Measurements from ENCODE around the gene PCNX2.

PCNX2 gene

GRCh38 chr1:233261695-233262094 is 33.8 kb downstream of the PCNX2 start:
- Histone ChIP-seq H3K4me1 (ENCODE audit: control insufficient read depth in 1 of 2, insufficient read depth in 2 of 2, low read length in 2 of 2) (no peaks in the 10 kb centered on the region), H4K12ac (ENCODE audit: low read depth, low read length) (no peak overlapping the region), H3K23ac (ENCODE audit: low read length) (no peak overlapping the region), H3K79me1 (ENCODE audit: low read length) (no peaks in the 10 kb centered on the region), H3K36me3 (ENCODE audit: control insufficient read depth in 1 of 2, insufficient read depth in 2 of 2, low read length in 2 of 2) (no peaks in the 10 kb centered on the region), H3K9me3 (ENCODE audit: insufficient read depth, low read depth, low read length) (no peaks in the 10 kb centered on the region), H2BK120ac (ENCODE audit: insufficient read depth, low read length, poor library complexity) (no peak overlapping the region), H2AK5ac (ENCODE audit: low read length) (no peak overlapping the region), H4K8ac (ENCODE audit: low read depth, low read length) (no peak overlapping the region), H3K27ac (ENCODE audit: low read depth, low read length) (no peak overlapping the region), H3K4me3 (ENCODE audit: low read depth, low read length) (no peak overlapping the region), H3K9ac (ENCODE audit: low read length) (no peak overlapping the region), H3K18ac (ENCODE audit: low read length) (no peak overlapping the region), H3K4me2 (ENCODE audit: low read length) (no peak overlapping the region), H3K4ac (ENCODE audit: low read depth, low read length) (no peak overlapping the region), H3K79me2 (ENCODE audit: control insufficient read depth, insufficient read depth, low read length, poor library complexity) (no peaks in the 10 kb centered on the region), H4K91ac (ENCODE audit: low read depth, low read length) (no peak overlapping the region), H2BK5ac (ENCODE audit: low read depth, low read length, poor library complexity) (no peak overlapping the region), H2BK12ac (ENCODE audit: low read length) (no peak overlapping the region), H3K14ac (ENCODE audit: low read length) (no peak overlapping the region), H3K27me3 (ENCODE audit: insufficient read depth, low read length) (no peaks in the 10 kb centered on the region), H2AFZ (ENCODE audit: insufficient read depth, low read length, poor library complexity) (no peak overlapping the region)
- no peak for DNase-seq
- WGBS (ENCODE audit: extremely low coverage, insufficient coverage, insufficient read length), result no CpG with 5 or more reads among the region's 5 CpGs

- Histone ChIP-seq H4K91ac (ENCODE audit: low read depth, low read length) (no peak overlapping the region), H3K18ac (ENCODE audit: low read length) (no peak overlapping the region), H2BK120ac (ENCODE audit: insufficient read depth, low read length, poor library complexity) (no peak overlapping the region), H2AK5ac (ENCODE audit: low read length) (no peak overlapping the region), H3K36me3 (ENCODE audit: control insufficient read depth in 1 of 2, insufficient read depth in 2 of 2, low read length in 2 of 2) (no peaks in the 10 kb centered on the region), H2BK5ac (ENCODE audit: low read depth, low read length, poor library complexity) (no peak overlapping the region), H3K9ac (ENCODE audit: low read length) (no peak overlapping the region), H3K23ac (ENCODE audit: low read length) (no peak overlapping the region), H3K14ac (ENCODE audit: low read length) (no peak overlapping the region), H2AFZ (ENCODE audit: insufficient read depth, low read length, poor library complexity) (no peak overlapping the region), H3K4me3 (ENCODE audit: low read depth, low read length) (no peak overlapping the region), H4K12ac (ENCODE audit: low read depth, low read length) (no peak overlapping the region), H3K27ac (ENCODE audit: low read depth, low read length) (no peak overlapping the region), H3K79me1 (ENCODE audit: low read length) (no peaks in the 10 kb centered on the region), H3K4me2 (ENCODE audit: low read length) (no peak overlapping the region), H3K4ac (ENCODE audit: low read depth, low read length) (no peak overlapping the region), H3K79me2 (ENCODE audit: control insufficient read depth, insufficient read depth, low read length, poor library complexity) (no peaks in the 10 kb centered on the region), H4K8ac (ENCODE audit: low read depth, low read length) (no peak overlapping the region), H3K27me3 (ENCODE audit: insufficient read depth, low read length) (no peaks in the 10 kb centered on the region), H3K9me3 (ENCODE audit: insufficient read depth, low read depth, low read length) (no peaks in the 10 kb centered on the region), H3K4me1 (ENCODE audit: control insufficient read depth in 1 of 2, insufficient read depth in 2 of 2, low read length in 2 of 2) (no peaks in the 10 kb centered on the region), H2BK12ac (ENCODE audit: low read length) (no peak overlapping the region)
- DNase-seq, result no peak
- no CpG with 5 or more reads among the region's 3 CpGs for WGBS (ENCODE audit: extremely low coverage, insufficient coverage, insufficient read length)
Measured at GRCh38 chr1:233261206-233261605, 34.3 kb downstream of the PCNX2 start.

GRCh38 chr1:233257786-233258185 is 37.7 kb downstream of the PCNX2 start:
- H3K18ac ChIP-seq (ENCODE audit: low read length), result no peak overlapping the region
- no peak overlapping the region for H2BK12ac ChIP-seq (ENCODE audit: low read length)
- no peaks in the 10 kb centered on the region for H3K36me3 ChIP-seq (ENCODE audit: control insufficient read depth in 1 of 2, insufficient read depth in 2 of 2, low read length in 2 of 2)
- H2AK5ac ChIP-seq (ENCODE audit: low read length), result no peak overlapping the region
- no peak overlapping the region for H3K14ac ChIP-seq (ENCODE audit: low read length)
- WGBS (ENCODE audit: extremely low coverage, insufficient coverage, insufficient read length), result no CpG with 5 or more reads among the region's 6 CpGs
- no peaks in the 10 kb centered on the region for H3K4me1 ChIP-seq (ENCODE audit: control insufficient read depth in 1 of 2, insufficient read depth in 2 of 2, low read length in 2 of 2)
- no peak overlapping the region for H4K12ac ChIP-seq (ENCODE audit: low read depth, low read length)
- H4K8ac ChIP-seq (ENCODE audit: low read depth, low read length), result no peak overlapping the region
- no peak overlapping the region for H3K23ac ChIP-seq (ENCODE audit: low read length)
- no peak overlapping the region for H2BK120ac ChIP-seq (ENCODE audit: insufficient read depth, low read length, poor library complexity)
- no peak overlapping the region for H2BK5ac ChIP-seq (ENCODE audit: low read depth, low read length, poor library complexity)
- no peak overlapping the region for H3K4ac ChIP-seq (ENCODE audit: low read depth, low read length)
- no peaks in the 10 kb centered on the region for H3K79me1 ChIP-seq (ENCODE audit: low read length)
- no peak overlapping the region for H3K4me3 ChIP-seq (ENCODE audit: low read depth, low read length)
- H3K9me3 ChIP-seq (ENCODE audit: insufficient read depth, low read depth, low read length), result no peaks in the 10 kb centered on the region
- H3K9ac ChIP-seq (ENCODE audit: low read length), result no peak overlapping the region
- no peak overlapping the region for H3K27ac ChIP-seq (ENCODE audit: low read depth, low read length)
- no peak overlapping the region for H2AFZ ChIP-seq (ENCODE audit: insufficient read depth, low read length, poor library complexity)
- no peaks in the 10 kb centered on the region for H3K79me2 ChIP-seq (ENCODE audit: control insufficient read depth, insufficient read depth, low read length, poor library complexity)
- H3K4me2 ChIP-seq (ENCODE audit: low read length), result no peak overlapping the region
- no peaks in the 10 kb centered on the region for H3K27me3 ChIP-seq (ENCODE audit: insufficient read depth, low read length)
- DNase-seq, result peak; percentile 27 to 80
- H4K91ac ChIP-seq (ENCODE audit: low read depth, low read length), result no peak overlapping the region

GRCh38 chr1:233256789-233257188 is 38.7 kb downstream of the PCNX2 start:
- Histone ChIP-seq H3K18ac (ENCODE audit: low read length) (no peak overlapping the region), H3K4me2 (ENCODE audit: low read length) (no peak overlapping the region), H3K27ac (ENCODE audit: low read depth, low read length) (no peak overlapping the region), H3K27me3 (ENCODE audit: insufficient read depth, low read length) (no peaks in the 10 kb centered on the region), H2BK5ac (ENCODE audit: low read depth, low read length, poor library complexity) (no peak overlapping the region), H3K4me1 (ENCODE audit: control insufficient read depth in 1 of 2, insufficient read depth in 2 of 2, low read length in 2 of 2) (no peaks in the 10 kb centered on the region), H2BK120ac (ENCODE audit: insufficient read depth, low read length, poor library complexity) (no peak overlapping the region), H4K8ac (ENCODE audit: low read depth, low read length) (no peak overlapping the region), H4K12ac (ENCODE audit: low read depth, low read length) (no peak overlapping the region), H3K36me3 (ENCODE audit: control insufficient read depth in 1 of 2, insufficient read depth in 2 of 2, low read length in 2 of 2) (no peaks in the 10 kb centered on the region), H3K79me2 (ENCODE audit: control insufficient read depth, insufficient read depth, low read length, poor library complexity) (no peaks in the 10 kb centered on the region), H3K9me3 (ENCODE audit: insufficient read depth, low read depth, low read length) (no peaks in the 10 kb centered on the region), H4K91ac (ENCODE audit: low read depth, low read length) (no peak overlapping the region), H3K4ac (ENCODE audit: low read depth, low read length) (no peak overlapping the region), H3K14ac (ENCODE audit: low read length) (no peak overlapping the region), H3K4me3 (ENCODE audit: low read depth, low read length) (no peak overlapping the region), H3K23ac (ENCODE audit: low read length) (no peak overlapping the region), H3K79me1 (ENCODE audit: low read length) (no peaks in the 10 kb centered on the region), H3K9ac (ENCODE audit: low read length) (no peak overlapping the region), H2AK5ac (ENCODE audit: low read length) (no peak overlapping the region), H2AFZ (ENCODE audit: insufficient read depth, low read length, poor library complexity) (no peak overlapping the region), H2BK12ac (ENCODE audit: low read length) (no peak overlapping the region)
- peak; percentile 16 to 77 for DNase-seq
- no CpG with 5 or more reads among the region's 2 CpGs for WGBS (ENCODE audit: extremely low coverage, insufficient coverage, insufficient read length)
